ENCODE measurements around the gene NFAM1. TPM values are rescaled to one million over a fixed set of nuclear protein-coding genes. Genes with fewer than 3 reads are reported as not detected.

The NFAM1 gene
- total RNA-seq, 3 donors from 2014 or later (not counting 1 experiment from before 2014, with no cell fraction given): 2.4 to 7.8 (median 3.6) TPM

DNA sequence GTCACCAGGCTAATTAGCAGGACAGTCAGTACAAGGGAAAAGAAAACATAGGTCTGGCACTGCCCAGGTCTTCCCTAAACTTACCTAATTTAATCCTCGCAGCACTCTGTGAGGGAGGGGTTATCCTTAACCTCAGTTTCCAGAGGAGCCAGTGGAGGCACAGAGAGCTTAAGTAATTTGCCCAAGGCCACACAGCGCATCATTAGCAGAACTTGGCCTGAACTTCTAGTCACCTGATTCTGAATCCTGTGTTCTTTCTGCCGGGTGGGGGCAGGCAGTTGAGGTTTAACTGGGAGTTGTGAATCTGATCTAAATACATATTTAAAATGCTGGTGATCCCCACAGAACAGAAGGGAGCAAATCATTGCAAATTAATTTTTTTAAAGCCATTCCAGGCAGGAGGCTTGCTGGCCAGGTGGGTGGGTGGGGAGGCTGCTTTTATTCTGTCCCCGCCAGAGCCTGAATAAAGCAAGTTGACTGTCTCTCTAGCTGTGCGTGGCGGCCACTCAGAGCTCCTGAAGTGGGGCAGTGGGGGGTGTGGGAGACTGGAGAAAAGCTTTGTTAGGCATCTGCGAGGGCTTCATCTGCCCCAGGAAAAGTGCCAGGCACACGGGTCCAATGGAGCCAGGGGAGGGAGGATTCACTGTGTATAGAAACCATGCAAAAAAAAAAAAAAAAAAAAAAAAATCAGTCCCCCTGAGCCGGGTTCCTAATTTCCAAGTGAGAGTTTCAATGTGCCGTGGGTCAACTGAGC is 66.1 kb downstream of the NFAM1 start:
- H3K4me3 Mint-ChIP-seq: no peak overlapping the region
- peaks cover 6 to 28% of the 10 kb centered on the region in 2 donors for H3K4me1 Mint-ChIP-seq
- no peak overlapping the region for H3K27ac ChIP-seq (ENCODE audit: low read length)
- peaks cover 16% of the 10 kb centered on the region for H3K27me3 ChIP-seq (ENCODE audit: control insufficient read depth, insufficient read depth, low read length)
- no peak for DNase-seq
- no peaks in the 10 kb centered on the region for H3K9me3 ChIP-seq (ENCODE audit: control insufficient read depth, insufficient read depth, low read length)
- H3K4me1 ChIP-seq (ENCODE audit: control insufficient read depth, insufficient read depth, low read length): peaks cover 19% of the 10 kb centered on the region
- TF ChIP-seq, protein P1, sequence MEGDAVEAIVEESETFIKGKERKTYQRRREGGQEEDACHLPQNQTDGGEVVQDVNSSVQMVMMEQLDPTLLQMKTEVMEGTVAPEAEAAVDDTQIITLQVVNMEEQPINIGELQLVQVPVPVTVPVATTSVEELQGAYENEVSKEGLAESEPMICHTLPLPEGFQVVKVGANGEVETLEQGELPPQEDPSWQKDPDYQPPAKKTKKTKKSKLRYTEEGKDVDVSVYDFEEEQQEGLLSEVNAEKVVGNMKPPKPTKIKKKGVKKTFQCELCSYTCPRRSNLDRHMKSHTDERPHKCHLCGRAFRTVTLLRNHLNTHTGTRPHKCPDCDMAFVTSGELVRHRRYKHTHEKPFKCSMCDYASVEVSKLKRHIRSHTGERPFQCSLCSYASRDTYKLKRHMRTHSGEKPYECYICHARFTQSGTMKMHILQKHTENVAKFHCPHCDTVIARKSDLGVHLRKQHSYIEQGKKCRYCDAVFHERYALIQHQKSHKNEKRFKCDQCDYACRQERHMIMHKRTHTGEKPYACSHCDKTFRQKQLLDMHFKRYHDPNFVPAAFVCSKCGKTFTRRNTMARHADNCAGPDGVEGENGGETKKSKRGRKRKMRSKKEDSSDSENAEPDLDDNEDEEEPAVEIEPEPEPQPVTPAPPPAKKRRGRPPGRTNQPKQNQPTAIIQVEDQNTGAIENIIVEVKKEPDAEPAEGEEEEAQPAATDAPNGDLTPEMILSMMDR (IDR thresholded peaks at IDR 0.05): no peak
- H3K27ac Mint-ChIP-seq: no peak overlapping the region
- no peaks in the 10 kb centered on the region for H3K36me3 Mint-ChIP-seq
- peaks cover 40 to 60% of the 10 kb centered on the region in 2 donors for H3K27me3 Mint-ChIP-seq (ENCODE audit: low read depth in 2 of 2)
- intact Hi-C loops (cut with micrococcal nuclease): loop anchor here (5.0 kb wide), 1 partner anchor 274 kb away; the partner anchor contains the start of gene NDUFA6
- WGBS (ENCODE audit: insufficient coverage): 80% methylated on average over 9 of the region's 10 CpGs
- no peak overlapping the region for H3K4me3 ChIP-seq (ENCODE audit: low read length)
- ATAC-seq: no peak
- H3K36me3 ChIP-seq (ENCODE audit: control insufficient read depth, insufficient read depth, low read length): no peaks in the 10 kb centered on the region
- no peaks in the 10 kb centered on the region for H3K9me3 Mint-ChIP-seq

DNA sequence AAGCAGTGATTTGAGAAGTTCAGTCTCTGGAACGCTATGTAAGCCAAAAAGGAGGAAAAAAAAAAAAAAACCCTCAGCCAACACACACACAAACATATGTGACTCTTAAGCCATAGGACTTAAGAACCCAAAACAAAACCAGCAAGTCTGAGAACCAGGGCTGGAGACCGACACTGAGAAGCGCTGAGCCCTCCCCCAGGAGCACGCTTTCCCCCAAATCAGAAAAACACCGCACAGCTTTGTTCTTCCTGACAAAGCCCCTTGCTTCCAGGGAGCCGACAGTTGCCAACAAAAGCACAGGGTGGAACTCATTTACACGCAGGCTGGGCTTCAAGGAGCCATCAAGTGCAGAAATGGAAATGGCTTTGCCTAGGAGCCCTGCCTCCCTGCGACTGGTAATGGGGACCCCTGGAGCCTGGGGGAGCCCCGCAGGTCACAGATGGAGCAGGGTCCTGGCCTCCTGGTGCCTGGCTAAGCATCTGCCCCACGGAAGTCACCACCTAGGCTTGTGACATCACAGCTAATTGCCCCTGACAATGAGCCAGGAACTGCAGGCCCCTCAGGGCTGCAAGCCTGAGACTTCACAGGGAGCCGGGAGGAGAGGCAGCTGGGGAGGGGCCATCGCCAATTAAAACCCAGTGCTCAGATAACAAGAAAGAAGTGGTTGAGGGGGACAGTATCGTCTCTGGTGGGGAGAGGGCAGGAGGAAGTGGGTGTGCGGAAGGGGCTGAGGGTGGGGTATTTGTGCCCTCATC is 66.9 kb downstream of the NFAM1 start:
- H3K27ac ChIP-seq (ENCODE audit: low read length): no peak overlapping the region
- intact Hi-C loops (cut with micrococcal nuclease): loop anchor here (5.0 kb wide), 1 partner anchor 273 kb away; the partner anchor contains the start of gene NDUFA6
- H3K9me3 Mint-ChIP-seq: no peaks in the 10 kb centered on the region

DNA sequence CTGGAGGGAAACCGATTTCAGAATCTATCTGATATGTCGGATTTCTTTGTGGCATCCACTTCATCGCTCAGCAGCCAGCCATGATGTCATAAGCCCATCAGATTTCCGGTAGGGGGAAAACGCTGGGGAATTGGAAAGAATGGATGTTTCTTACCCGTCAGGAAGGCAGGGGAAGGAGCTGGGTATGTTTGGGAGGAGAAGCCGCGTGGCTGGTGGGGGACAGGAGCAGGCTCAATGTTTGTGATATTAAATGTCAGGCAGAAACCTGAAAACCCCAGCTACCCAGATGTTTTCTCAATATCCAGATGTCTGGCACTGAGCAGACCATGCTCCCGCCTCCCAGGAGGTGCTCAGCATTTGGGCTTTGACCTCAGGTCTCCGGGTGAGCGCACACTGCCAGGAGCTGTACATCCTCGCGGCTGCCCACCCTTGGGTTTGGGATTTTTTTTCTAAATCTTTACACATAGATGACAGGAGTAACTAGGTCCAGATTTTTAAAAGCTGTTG is 67.5 kb downstream of the NFAM1 start:
- no peaks in the 10 kb centered on the region for H3K9me3 ChIP-seq (ENCODE audit: control insufficient read depth, insufficient read depth, low read length)
- H3K27ac Mint-ChIP-seq: no peak overlapping the region
- H3K4me1 Mint-ChIP-seq: peaks cover 5 to 26% of the 10 kb centered on the region in 2 donors
- H3K27ac ChIP-seq (ENCODE audit: low read length): no peak overlapping the region
- ATAC-seq: no peak
- H3K27me3 Mint-ChIP-seq (ENCODE audit: low read depth in 2 of 2): peaks cover 45 to 59% of the 10 kb centered on the region in 2 donors
- no peaks in the 10 kb centered on the region for H3K9me3 Mint-ChIP-seq
- H3K36me3 Mint-ChIP-seq: no peaks in the 10 kb centered on the region
- H3K27me3 ChIP-seq (ENCODE audit: control insufficient read depth, insufficient read depth, low read length): peaks cover 16% of the 10 kb centered on the region
- intact Hi-C loops (cut with micrococcal nuclease): loop anchor here (5.0 kb wide), 1 partner anchor 272 kb away; the partner anchor contains the start of gene NDUFA6
- DNase-seq: no peak
- H3K4me3 ChIP-seq (ENCODE audit: low read length): no peak overlapping the region
- H3K36me3 ChIP-seq (ENCODE audit: control insufficient read depth, insufficient read depth, low read length): no peaks in the 10 kb centered on the region
- TF ChIP-seq, protein P1 (IDR thresholded peaks at IDR 0.05): no peak
- WGBS (ENCODE audit: insufficient coverage): 49% methylated on average over 11 of the region's 13 CpGs
- no peak overlapping the region for H3K4me3 Mint-ChIP-seq
- H3K4me1 ChIP-seq (ENCODE audit: control insufficient read depth, insufficient read depth, low read length): peaks cover 15% of the 10 kb centered on the region

More for the DNA sequence above, 66.9 kb downstream of the NFAM1 start:
- Histone ChIP-seq H3K36me3 (ENCODE audit: control insufficient read depth, insufficient read depth, low read length) (no peaks in the 10 kb centered on the region), H3K4me3 (ENCODE audit: low read length) (no peak overlapping the region), H3K9me3 (ENCODE audit: control insufficient read depth, insufficient read depth, low read length) (no peaks in the 10 kb centered on the region), H3K27me3 (ENCODE audit: control insufficient read depth, insufficient read depth, low read length) (peaks cover 16% of the 10 kb centered on the region), H3K4me1 (ENCODE audit: control insufficient read depth, insufficient read depth, low read length) (peaks cover 19% of the 10 kb centered on the region)
- Mint-ChIP-seq H3K36me3 (no peaks in the 10 kb centered on the region), H3K4me1 (peaks cover 6 to 28% of the 10 kb centered on the region in 2 donors), H3K4me3 (no peak overlapping the region), H3K27ac (no peak overlapping the region), H3K27me3 (ENCODE audit: low read depth in 2 of 2) (peaks cover 41 to 60% of the 10 kb centered on the region in 2 donors)
- DNase-seq: no peak
- TF ChIP-seq, protein P1 (IDR thresholded peaks at IDR 0.05): no peak
- no peak for ATAC-seq
- WGBS (ENCODE audit: insufficient coverage): 45% methylated on average over 11 of the region's 14 CpGs
